DMS79 (cell line): ENCODE measurements around the gene DMTF1.
"Not testable (repeated sequence)": the region's sequence is repeated elsewhere in the genome, so short reads cannot be mapped to it uniquely, and the experiment has no call there.

Experiments
- DNase-seq: peaks from one replicate; lab custom pipeline; 2025; lab: John Stamatoyannopoulos, UW

Gene DMTF1

DNA sequence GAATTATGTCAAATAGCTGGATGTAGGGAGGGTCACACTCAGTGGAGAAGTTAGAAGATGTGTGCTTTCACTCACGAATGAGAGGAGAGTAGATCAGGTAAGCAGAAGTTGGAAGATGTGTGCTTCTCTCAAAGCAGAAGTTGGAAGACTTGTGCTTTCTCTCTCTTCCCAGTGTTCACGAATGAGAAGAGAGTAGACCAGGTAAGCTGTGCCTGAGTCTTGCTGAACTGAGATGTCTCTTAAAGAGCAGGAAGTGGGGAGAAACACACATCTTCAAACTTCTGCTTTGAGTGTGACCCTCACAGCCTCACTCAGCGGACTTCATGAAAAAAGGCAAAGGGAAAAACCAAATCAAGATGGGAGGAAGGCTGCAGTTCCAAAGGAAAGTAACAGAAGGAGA lies 74.2 kb downstream of the DMTF1 start:
- DNase-seq = no peak

DNA sequence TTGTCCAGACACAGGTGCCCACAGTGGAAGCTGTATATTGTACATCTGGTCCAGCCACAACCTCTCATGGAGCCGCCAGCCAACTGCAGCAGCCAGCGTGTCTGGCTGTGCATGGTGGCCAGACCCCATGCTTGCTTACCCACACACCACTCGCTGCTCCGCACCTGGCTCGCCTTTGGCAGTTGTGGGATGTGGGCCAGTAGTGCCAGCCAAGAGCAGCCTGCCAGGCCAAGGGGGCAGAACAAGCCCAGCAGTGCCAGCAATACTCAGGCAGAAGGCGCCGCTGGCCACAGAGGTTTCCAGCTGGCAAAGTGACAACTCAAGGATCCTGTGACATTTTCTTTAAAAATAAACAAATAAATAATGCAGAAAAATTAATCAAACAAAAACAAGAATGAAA lies 79.0 kb downstream of the DMTF1 start:
- peak; percentile 15 for DNase-seq

DNA sequence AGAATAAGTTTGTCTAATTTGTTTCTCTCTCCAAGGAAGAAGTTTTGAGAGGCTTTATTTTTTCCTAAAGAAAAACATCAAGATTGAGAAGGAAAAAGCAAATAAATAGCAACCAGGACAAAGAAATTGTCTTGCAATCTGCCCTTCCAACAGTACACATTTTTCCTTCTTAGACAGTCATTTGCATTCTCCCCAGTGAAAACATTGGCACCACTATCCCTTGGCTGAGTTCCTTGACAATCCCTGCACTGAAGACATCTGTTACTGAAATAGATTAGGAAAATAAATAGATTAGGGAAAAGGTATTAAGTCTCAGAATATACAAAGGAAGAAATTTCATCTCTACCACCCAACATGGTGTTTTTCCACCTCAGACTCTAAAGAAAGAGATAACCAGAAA lies 79.5 kb downstream of the DMTF1 start:
- no peak for DNase-seq

DNA sequence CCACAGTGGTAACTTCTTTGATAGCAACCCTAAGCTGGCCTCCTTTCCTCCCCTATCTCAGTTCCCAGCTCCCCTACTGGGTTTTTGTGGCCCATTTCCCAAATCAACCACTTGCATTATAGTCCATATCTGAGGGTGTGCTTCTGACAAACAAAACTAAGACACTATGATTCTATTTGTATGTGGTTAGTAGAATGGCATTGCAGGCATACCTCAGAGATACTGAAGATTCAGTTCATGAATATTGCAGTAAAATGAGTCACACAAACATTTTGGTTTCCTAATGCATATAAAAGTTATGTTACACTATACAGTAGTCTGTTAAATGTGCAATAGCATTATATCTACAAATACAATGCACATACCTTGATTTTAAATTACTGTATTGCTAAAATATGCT lies 82.7 kb downstream of the DMTF1 start:
- no peak for DNase-seq

DNA sequence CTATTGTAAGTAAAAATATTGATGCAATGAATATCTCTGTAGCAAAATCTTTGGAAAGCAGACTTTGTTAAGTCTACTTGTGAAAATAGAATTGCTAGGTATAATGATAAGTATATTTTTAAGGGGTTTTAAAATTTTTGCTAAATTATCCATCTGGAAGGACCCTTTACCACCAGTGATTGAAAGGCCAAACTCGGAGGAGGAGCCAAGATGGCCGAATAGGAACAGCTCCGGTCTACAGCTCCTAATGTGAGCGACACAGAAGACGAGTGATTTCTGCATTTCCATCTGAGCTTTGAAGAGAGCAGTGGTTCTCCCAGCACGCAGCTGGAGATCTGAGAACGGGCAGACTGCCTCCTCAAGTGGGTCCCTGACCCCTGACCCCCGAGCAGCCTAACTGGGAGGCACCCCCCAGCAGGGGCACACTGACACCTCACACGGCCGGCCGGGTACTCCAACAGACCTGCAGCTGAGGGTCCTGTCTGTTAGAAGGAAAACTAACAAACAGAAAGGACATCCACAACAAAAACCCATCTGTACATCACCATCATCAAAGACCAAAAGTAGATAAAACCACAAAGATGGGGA lies 86.3 kb downstream of the DMTF1 start:
- DNase-seq = not testable (repeated sequence)

DNA sequence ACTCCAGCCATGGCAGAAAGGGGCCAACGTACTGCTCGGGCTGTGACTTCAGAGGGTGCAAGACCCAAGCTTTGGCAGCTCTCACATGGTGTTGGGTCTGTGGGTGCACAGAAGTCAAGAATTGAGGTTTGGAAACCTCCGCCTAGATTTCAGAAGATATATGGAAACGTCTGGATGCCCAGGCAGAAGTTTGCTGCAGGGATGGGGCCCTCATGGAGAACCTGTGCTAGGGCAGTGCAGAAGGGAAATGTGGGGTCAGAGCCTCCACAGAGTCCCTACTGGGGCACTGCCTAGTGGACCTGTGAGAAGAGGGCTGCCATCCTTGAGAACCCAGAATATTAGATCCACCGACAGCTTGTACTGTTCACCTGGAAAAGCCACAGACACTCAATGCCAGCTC lies 93.4 kb downstream of the DMTF1 start:
- DNase-seq = not testable (repeated sequence)
